ENCODE results near the gene HOXA10. TPM values are rescaled to one million over a fixed set of nuclear protein-coding genes. Genes with fewer than 3 reads are reported as not detected.
A peak's percentile ranks its signal among the peaks of the same experiment; 100 is the strongest.

The HOXA10 gene
- total RNA-seq, 2 experiments from 2014 or later = not detected

GRCh38 chr7:27143023-27143949 is 30.8 kb downstream of the HOXA10 start, which contains the start of gene HOXA5:
TSS of gene HOXA5 (minus strand) at chr7:27143681. CDS start at chr7:27143607, 74 bp downstream.
- Histone ChIP-seq H3K27me3 (ENCODE audit: control insufficient read depth in 1 of 2, insufficient read depth in 2 of 2, low read length in 2 of 2) (peaks cover 29 to 67% of the 10 kb centered on the region in 2 experiments), H3K27ac (ENCODE audit: low read depth in 1 of 2, low read length in 2 of 2) (no peak within 1 kb of the TSS), H3K4me3 (ENCODE audit: low read length) (no peak within 1 kb of the TSS), H3K36me3 (ENCODE audit: insufficient read depth, low read length) (no peaks in the 10 kb centered on the region), H3K4me1 (ENCODE audit: insufficient read depth, low read length) (peaks cover 11% of the 10 kb centered on the region), H3K9me3 (ENCODE audit: control insufficient read depth in 1 of 2, insufficient read depth in 1 of 2, low read length in 2 of 2) (peaks cover 0 to 39% of the 10 kb centered on the region in 2 experiments)
- H3K4me3 Mint-ChIP-seq = no peak within 1 kb of the TSS
- ATAC-seq (ENCODE audit: poor library complexity) (no peak), DNase-seq (peak in 2 of 14 experiments; percentile 26 to 38)
- intact Hi-C loops (cut with DNase I, micrococcal nuclease) = no loop called here
- H3K27ac Mint-ChIP-seq = no peak within 1 kb of the TSS
- H3K36me3 Mint-ChIP-seq (ENCODE audit: low read depth) = no peaks in the 10 kb centered on the region
- TF ChIP-seq CTCF (IDR thresholded peaks at IDR 0.05) = no peak
- H3K9me3 Mint-ChIP-seq = no peaks in the 10 kb centered on the region
- peaks cover 68% of the 10 kb centered on the region for H3K27me3 Mint-ChIP-seq
- CTCF ChIA-PET = interaction anchor here (0.7 kb wide), 1 partner anchor 53 kb away, joined by 3 read pairs; no protein-coding TSS in a partner anchor
- POLR2A ChIA-PET = no interaction called here
- H3K4me1 Mint-ChIP-seq (ENCODE audit: low read depth) = peaks cover 4% of the 10 kb centered on the region

GRCh38 chr7:27142580-27143022 is 31.5 kb downstream of the HOXA10 start:
- peaks cover 70% of the 10 kb centered on the region for H3K27me3 Mint-ChIP-seq
- ChIA-PET CTCF (no interaction called here), POLR2A (no interaction called here)
- H3K4me3 ChIP-seq (ENCODE audit: low read length) = no peak overlapping the region
- no peaks in the 10 kb centered on the region for H3K36me3 ChIP-seq (ENCODE audit: insufficient read depth, low read length)
- no peak for ATAC-seq (ENCODE audit: poor library complexity)
- TF ChIP-seq CTCF (IDR thresholded peaks at IDR 0.05) = no peak
- no peaks in the 10 kb centered on the region for H3K9me3 Mint-ChIP-seq
- H3K9me3 ChIP-seq (ENCODE audit: control insufficient read depth in 1 of 2, insufficient read depth in 1 of 2, low read length in 2 of 2) = peaks cover 0 to 33% of the 10 kb centered on the region in 2 experiments
- peaks cover 24 to 63% of the 10 kb centered on the region in 2 experiments for H3K27me3 ChIP-seq (ENCODE audit: control insufficient read depth in 1 of 2, insufficient read depth in 2 of 2, low read length in 2 of 2)
- H3K27ac ChIP-seq (ENCODE audit: low read depth in 1 of 2, low read length in 2 of 2) = no peak overlapping the region
- intact Hi-C loops (cut with DNase I, micrococcal nuclease) = no loop called here
- H3K4me3 Mint-ChIP-seq = no peak overlapping the region
- H3K4me1 Mint-ChIP-seq (ENCODE audit: low read depth) = no peaks in the 10 kb centered on the region
- no peak overlapping the region for H3K27ac Mint-ChIP-seq
- H3K4me1 ChIP-seq (ENCODE audit: insufficient read depth, low read length) = peaks cover 4% of the 10 kb centered on the region
- no peaks in the 10 kb centered on the region for H3K36me3 Mint-ChIP-seq (ENCODE audit: low read depth)
- no peak for DNase-seq

- CTCF ChIA-PET = no interaction called here
- no peak overlapping the region for H3K4me3 Mint-ChIP-seq
- POLR2A ChIA-PET = no interaction called here
- no peak overlapping the region for H3K4me3 ChIP-seq (ENCODE audit: low read length)
- H3K27ac ChIP-seq (ENCODE audit: low read depth in 1 of 2, low read length in 2 of 2) = no peak overlapping the region
- H3K36me3 ChIP-seq (ENCODE audit: insufficient read depth, low read length) = no peaks in the 10 kb centered on the region
- H3K36me3 Mint-ChIP-seq (ENCODE audit: low read depth) = no peaks in the 10 kb centered on the region
- ATAC-seq (ENCODE audit: poor library complexity) (no peak), DNase-seq (no peak)
- no peaks in the 10 kb centered on the region for H3K4me1 ChIP-seq (ENCODE audit: insufficient read depth, low read length)
- TF ChIP-seq CTCF (IDR thresholded peaks at IDR 0.05) = no peak
- H3K9me3 Mint-ChIP-seq = no peaks in the 10 kb centered on the region
- intact Hi-C loops (cut with DNase I, micrococcal nuclease) = no loop called here
- peaks cover 24 to 63% of the 10 kb centered on the region in 2 experiments for H3K27me3 ChIP-seq (ENCODE audit: control insufficient read depth in 1 of 2, insufficient read depth in 2 of 2, low read length in 2 of 2)
- peaks cover 70% of the 10 kb centered on the region for H3K27me3 Mint-ChIP-seq
- H3K9me3 ChIP-seq (ENCODE audit: control insufficient read depth in 1 of 2, insufficient read depth in 1 of 2, low read length in 2 of 2) = peaks cover 0 to 27% of the 10 kb centered on the region in 2 experiments
- no peak overlapping the region for H3K27ac Mint-ChIP-seq
- no peaks in the 10 kb centered on the region for H3K4me1 Mint-ChIP-seq (ENCODE audit: low read depth)
Observed at GRCh38 chr7:27141923-27142579, 32.1 kb downstream of the HOXA10 start.
